H1 (cell line): ENCODE data around the gene OCRL. TPM values are rescaled to one million over a fixed set of nuclear protein-coding genes. Genes with fewer than 3 reads are reported as not detected.

Experiments used
- CTCF ChIA-PET: fragments of 300-600 bp; sonication (Branson Sonifier 250); formaldehyde crosslinking; loops from one replicate; lab custom pipeline; 2021; ENCODE audit not compliant: partially characterized antibody; lab: Charles Lee
- POLR2A ChIA-PET: fragments of 300-600 bp; sonication (Branson Sonifier 250); formaldehyde crosslinking; loops from one replicate; lab custom pipeline; 2021; ENCODE audit warnings: inconsistent platforms; ENCODE audit not compliant: partially characterized antibody; lab: Charles Lee
- DNase-seq, 2 experiments: peaks; one replicate each; pipeline versions ENCODE4 v3.0.0 to v3.0.0-alpha.2; 2010 to 2022; ENCODE audit warnings: low spot score in 2 of 2, low read depth in 1 of 2, mixed read lengths in 1 of 2
- FAIRE-seq: peaks from 2 replicates; lab custom pipeline; 2011; peaks lifted over from hg19 to GRCh38; lab: Jason Lieb, UNC
- H2AFZ ChIP-seq: 2 replicates; pipeline ENCODE4 v1.8.1; 2012; ENCODE audit warnings: low read length, inconsistent platforms
- H2AK5ac ChIP-seq: 2 replicates; pipeline ENCODE4 v1.6.1; 2013; ENCODE audit warnings: low read depth, low read length
- H2BK120ac ChIP-seq: replicated peaks from 2 replicates; pipeline ENCODE3; 2013; ENCODE audit warnings: low read depth, low read length, inconsistent platforms
- H2BK12ac ChIP-seq: 2 replicates; pipeline ENCODE4 v1.6.1; 2013; ENCODE audit warnings: low read depth, low read length
- H2BK15ac ChIP-seq: 2 replicates; pipeline ENCODE4 v1.6.1; 2013; ENCODE audit warnings: low read length
- H2BK20ac ChIP-seq: 2 replicates; pipeline ENCODE4 v1.6.1; 2013; ENCODE audit warnings: low read length
- H2BK5ac ChIP-seq: 2 replicates; pipeline ENCODE4 v1.6.1; 2013; ENCODE audit warnings: low read depth, low read length
- H3K14ac ChIP-seq: 2 replicates; pipeline ENCODE4 v1.6.1; 2013; ENCODE audit warnings: inconsistent platforms; ENCODE audit not compliant: insufficient read length
- H3K18ac ChIP-seq: 2 replicates; pipeline ENCODE4 v1.6.1; 2013; ENCODE audit warnings: low read length; ENCODE audit errors: extremely low read depth
- H3K23ac ChIP-seq: 2 replicates; pipeline ENCODE4 v1.6.1; 2013; ENCODE audit warnings: inconsistent platforms; ENCODE audit not compliant: insufficient read length
- H3K23me2 ChIP-seq: 2 replicates; pipeline ENCODE4 v1.6.1; 2013; ENCODE audit warnings: low read depth, low read length
- H3K27ac ChIP-seq: 2 replicates; pipeline ENCODE4 v1.6.1; 2011; ENCODE audit warnings: low read depth, low read length, inconsistent platforms
- H3K27me3 ChIP-seq, 4 experiments: replicated peaks in 1 of 4; 1 replicate in 1 of 4; 2 replicates in 3 of 4; pipeline versions ENCODE4 v1.6.1 to v1.8.1; 2011 to 2013; ENCODE audit warnings: low read length in 3 of 4, mild to moderate bottlenecking in 3 of 4, inconsistent platforms in 2 of 4, mixed read lengths in 2 of 4, moderate library complexity in 1 of 4; ENCODE audit not compliant: control insufficient read depth in 3 of 4, insufficient read depth in 3 of 4; ENCODE audit errors: extremely low read depth in 1 of 4
- H3K36me3 ChIP-seq, 4 experiments: 2 replicates each; pipeline versions ENCODE4 v1.6.1 to v1.8.1; 2011 to 2013; ENCODE audit warnings: mild to moderate bottlenecking in 4 of 4, low read length in 3 of 4, moderate library complexity in 2 of 4, control low read depth in 1 of 4, inconsistent platforms in 1 of 4; ENCODE audit not compliant: insufficient read depth in 4 of 4, control insufficient read depth in 2 of 4
- H3K4ac ChIP-seq: replicated peaks from 2 replicates; pipeline ENCODE3; 2013; ENCODE audit warnings: low read length, low read depth, mixed read lengths, inconsistent platforms; ENCODE audit not compliant: insufficient read length
- H3K4me1 ChIP-seq, 4 experiments: replicated peaks in 1 of 4; 1 replicate in 1 of 4; 2 replicates in 3 of 4; pipeline versions ENCODE4 v1.6.1 to v1.8.1; 2011 to 2013; ENCODE audit warnings: low read length in 3 of 4, inconsistent platforms in 2 of 4, mixed read lengths in 1 of 4; ENCODE audit not compliant: insufficient read depth in 4 of 4, control insufficient read depth in 3 of 4
- H3K4me2 ChIP-seq, 2 experiments: 2 replicates each; pipeline versions ENCODE4 v1.6.1 to v1.8.1; 2011 to 2013; ENCODE audit warnings: low read depth in 2 of 2, low read length in 2 of 2, control low read depth in 1 of 2, inconsistent platforms in 1 of 2, mild to moderate bottlenecking in 1 of 2; ENCODE audit not compliant: insufficient read depth in 1 of 2
- H3K4me3 ChIP-seq, 4 experiments: fragments of 200-600, 300-600 bp in 1 of 4; sonication (generic), shearing (Covaris generic), sonication (Bioruptor Twin) in 1 of 4; 2 replicates each; pipeline versions ENCODE4 v1.5.1 to v1.8.1; 2011 to 2016; ENCODE audit warnings: low read length in 4 of 4, low read depth in 3 of 4, control low read depth in 2 of 4, inconsistent platforms in 2 of 4, mild to moderate bottlenecking in 2 of 4, mixed read lengths in 1 of 4, moderate library complexity in 1 of 4; ENCODE audit not compliant: insufficient read depth in 2 of 4; ENCODE audit errors: extremely low read depth in 1 of 4
- H3K56ac ChIP-seq: replicated peaks from 2 replicates; pipeline ENCODE3; 2013; ENCODE audit warnings: low read depth, mild to moderate bottlenecking, mixed read lengths, low read length, inconsistent platforms; ENCODE audit not compliant: insufficient read length
- H3K79me1 ChIP-seq: 2 replicates; pipeline ENCODE4 v1.6.1; 2013; ENCODE audit warnings: low read depth, low read length, control low read depth
- H3K79me2 ChIP-seq, 2 experiments: 2 replicates each; pipeline versions ENCODE4 v1.6.1 to v1.8.1; 2012 to 2013; ENCODE audit warnings: low read length in 2 of 2, mild to moderate bottlenecking in 2 of 2, inconsistent platforms in 1 of 2; ENCODE audit not compliant: insufficient read depth in 2 of 2, control insufficient read depth in 1 of 2
- H3K9ac ChIP-seq, 4 experiments: replicated peaks in 1 of 4; 1 replicate in 1 of 4; 2 replicates in 3 of 4; pipeline versions ENCODE4 v1.6.1 to v1.8.1; 2011 to 2013; ENCODE audit warnings: low read depth in 3 of 4, low read length in 3 of 4, control low read depth in 2 of 4, mild to moderate bottlenecking in 2 of 4, moderate library complexity in 2 of 4, inconsistent platforms in 1 of 4; ENCODE audit errors: extremely low read depth in 1 of 4
- H3K9me3 ChIP-seq, 2 experiments: 2 replicates each; pipeline versions ENCODE4 v1.6.1 to v1.8.1; 2012 to 2013; ENCODE audit warnings: mild to moderate bottlenecking in 2 of 2, moderate library complexity in 2 of 2, control low read depth in 1 of 2, inconsistent platforms in 1 of 2, low read depth in 1 of 2, low read length in 1 of 2, mixed read lengths in 1 of 2; ENCODE audit not compliant: insufficient read depth in 2 of 2
- H4K20me1 ChIP-seq, 2 experiments: replicated peaks in 1 of 2; 2 replicates each; pipeline versions ENCODE3 to v1.8.1; 2011 to 2013; ENCODE audit warnings: inconsistent platforms in 2 of 2, low read length in 2 of 2, mild to moderate bottlenecking in 1 of 2; ENCODE audit not compliant: insufficient read depth in 2 of 2, control insufficient read depth in 1 of 2
- H4K5ac ChIP-seq: 2 replicates; pipeline ENCODE4 v1.6.1; 2013; ENCODE audit warnings: low read length, low read depth, mixed read lengths, inconsistent platforms; ENCODE audit not compliant: insufficient read length
- H4K8ac ChIP-seq: 2 replicates; pipeline ENCODE4 v1.8.0; 2013; ENCODE audit warnings: mild to moderate bottlenecking, moderate library complexity, low read length, inconsistent platforms; ENCODE audit not compliant: insufficient read depth; ENCODE audit errors: extremely low read depth
- H4K91ac ChIP-seq: replicated peaks from 2 replicates; pipeline ENCODE3; 2013; ENCODE audit warnings: low read length, mixed read lengths, inconsistent platforms; ENCODE audit not compliant: insufficient read length
- HDAC6 ChIP-seq: IDR thresholded peaks from one replicate; pipeline ENCODE4 v1.7.1; 2012; ENCODE audit warnings: low read depth, mild to moderate bottlenecking, inconsistent platforms, low read length, moderate library complexity
- NANOG ChIP-seq: IDR thresholded peaks from 2 replicates; pipeline ENCODE4 v1.6.1; 2011; ENCODE audit warnings: low read length, low read depth, mild to moderate bottlenecking, inconsistent platforms; ENCODE audit not compliant: insufficient read depth, poor library complexity, severe bottlenecking
- RAD21 ChIP-seq, 2 experiments: IDR thresholded peaks in 1 of 2; conservative IDR thresholded peaks in 1 of 2; 2 replicates each; pipeline ENCODE4 v1.6.1; 2011; ENCODE audit warnings: low read depth in 2 of 2, low read length in 2 of 2, improper control_type of control experiment in 1 of 2, inconsistent platforms in 1 of 2, mild to moderate bottlenecking in 1 of 2, moderate library complexity in 1 of 2
- RBBP5 ChIP-seq: IDR thresholded peaks from 2 replicates; pipeline ENCODE4 v1.7.1; 2012; ENCODE audit warnings: low read depth, mild to moderate bottlenecking, inconsistent platforms, low read length, moderate library complexity, borderline replicate concordance
- USF2 ChIP-seq: IDR thresholded peaks from 2 replicates; pipeline ENCODE4 v1.6.1; 2011; ENCODE audit warnings: low read length, improper control_type of control experiment
- WGBS, 2 experiments: shearing (Covaris generic) in 1 of 2; methylation state at CpG; one replicate each; pipeline versions ENCODE4 v1.1.6 to v1.1.7; 2013 to 2015; ENCODE audit warnings: low lambda C conversion rate in 2 of 2, mixed read lengths in 2 of 2, inconsistent platforms in 1 of 2, low coverage in 1 of 2, missing lambda C conversion rate in 1 of 2; ENCODE audit not compliant: insufficient replicate concordance in 2 of 2, insufficient coverage in 1 of 2, insufficient read length in 1 of 2; ENCODE audit errors: extremely low coverage in 1 of 2, missing lambda C conversion rate in 1 of 2; 5-methylcytosine and 5-hydroxymethylcytosine counted together
- polyA plus RNA-seq, 7 experiments: library from polyadenylated mRNA; depleted of rRNA in 3 of 7; stranded (reverse) in 5 of 7; unstranded in 2 of 7; fragments of >200 nt in 5 of 7; fragments of 200-250 nt in 2 of 7; gene quantifications; 1 replicate in 5 of 7; 2 replicates in 1 of 7; 4 replicates in 1 of 7; pipeline versions ENCODE4 v1.2.1 to v1.2.3, GENCODE V29; 2011 to 2013; ENCODE audit warnings: missing spikeins in 2 of 7, mixed read lengths in 2 of 7
- total RNA-seq: library from RNA; stranded (reverse); fragmentation: NEBNext Ultra II Directional; extraction: Animal tissue kit (Norgen Biotek cat#: 25700); gene quantifications from 2 replicates; pipeline ENCODE4 v1.2.1, GENCODE V29; 2021

The OCRL gene
- total and polyA plus RNA-seq, 2 of the 8 experiments (the other 6 are each of a cell fraction or from before 2014, with no cell fraction given) = 12.7 to 15.1 TPM

GRCh38 chrX:129618997-129619396, 78.9 kb downstream of the OCRL start:
- Histone ChIP-seq H3K4me3 (no peak overlapping the region), H4K91ac (no peak overlapping the region), H2BK20ac (no peak overlapping the region), H3K79me1 (no peaks in the 10 kb centered on the region), H3K9ac (no peak overlapping the region), H4K20me1 (no peaks in the 10 kb centered on the region), H3K56ac (no peak overlapping the region), H2BK15ac (no peak overlapping the region), H4K5ac (no peak overlapping the region), H4K8ac (no peak overlapping the region), H3K4me1 (peaks cover 0 to 4% (median 0%) of the 10 kb centered on the region in 4 experiments; a peak in 1 of 7 replicates), H2AFZ (no peak overlapping the region), H3K23ac (no peak overlapping the region), H3K23me2 (no peaks in the 10 kb centered on the region; the same call in 1 of the 2 replicates)
- 76% methylated on average over 4 of the region's 4 CpGs; no CpG with 5 or more reads in 1 of the 2 experiments for WGBS, 2 experiments
- POLR2A ChIA-PET = no interaction called here
- no peak for FAIRE-seq
- DNase-seq = no peak
- TF ChIP-seq NANOG = no peak
- no peak for TF ChIP-seq USF2
- no peak for TF ChIP-seq RBBP5
- TF ChIP-seq RAD21 (IDR thresholded peaks at IDR 0.05 in 1 of 2, conservative IDR thresholded peaks at IDR 0.05 in 1 of 2; ENCODE audit: low read depth in 2 of 2, low read length in 2 of 2) = no peak
- TF ChIP-seq HDAC6 = no peak
- TF ChIP-seq, all 59 proteins: peak for 0
- Histone ChIP-seq H2BK5ac (no peak overlapping the region), H3K36me3 (no peaks in the 10 kb centered on the region), H3K14ac (no peak overlapping the region), H3K9me3 (no peaks in the 10 kb centered on the region), H2BK120ac (no peak overlapping the region), H2BK12ac (no peak overlapping the region), H2AK5ac (no peak overlapping the region), H3K4me2 (no peak overlapping the region), H3K4ac (no peak overlapping the region), H3K27ac (no peak overlapping the region), H3K18ac (no peak overlapping the region), H3K27me3 (no peaks in the 10 kb centered on the region), H3K79me2 (no peaks in the 10 kb centered on the region)
- CTCF ChIA-PET = interaction anchor here (1.4 to 1.8 kb wide), 3 partner anchors 11 to 18 kb away, joined by 3 to 8 read pairs (median 7); no protein-coding TSS in a partner anchor
